Camera-type eye (tissue), 1 donor: ENCODE results near the gene UBE3D. TPM values are rescaled to one million over a fixed set of nuclear protein-coding genes. Genes with fewer than 3 reads are reported as not detected.

Experiments
- total RNA-seq: library from RNA; depleted of rRNA; stranded (reverse); fragments of >200 nt; gene quantifications from one replicate; pipeline ENCODE4 v1.2.3, GENCODE V29; 2014

Gene UBE3D
- total RNA-seq = 25.6 TPM

GRCh38 chr6:83065511-83066192 is at the start of gene UBE3D:
UBE3D (minus strand) TSS chr6:83065841; CDS start chr6:83065718, 123 bp downstream.

DNA sequence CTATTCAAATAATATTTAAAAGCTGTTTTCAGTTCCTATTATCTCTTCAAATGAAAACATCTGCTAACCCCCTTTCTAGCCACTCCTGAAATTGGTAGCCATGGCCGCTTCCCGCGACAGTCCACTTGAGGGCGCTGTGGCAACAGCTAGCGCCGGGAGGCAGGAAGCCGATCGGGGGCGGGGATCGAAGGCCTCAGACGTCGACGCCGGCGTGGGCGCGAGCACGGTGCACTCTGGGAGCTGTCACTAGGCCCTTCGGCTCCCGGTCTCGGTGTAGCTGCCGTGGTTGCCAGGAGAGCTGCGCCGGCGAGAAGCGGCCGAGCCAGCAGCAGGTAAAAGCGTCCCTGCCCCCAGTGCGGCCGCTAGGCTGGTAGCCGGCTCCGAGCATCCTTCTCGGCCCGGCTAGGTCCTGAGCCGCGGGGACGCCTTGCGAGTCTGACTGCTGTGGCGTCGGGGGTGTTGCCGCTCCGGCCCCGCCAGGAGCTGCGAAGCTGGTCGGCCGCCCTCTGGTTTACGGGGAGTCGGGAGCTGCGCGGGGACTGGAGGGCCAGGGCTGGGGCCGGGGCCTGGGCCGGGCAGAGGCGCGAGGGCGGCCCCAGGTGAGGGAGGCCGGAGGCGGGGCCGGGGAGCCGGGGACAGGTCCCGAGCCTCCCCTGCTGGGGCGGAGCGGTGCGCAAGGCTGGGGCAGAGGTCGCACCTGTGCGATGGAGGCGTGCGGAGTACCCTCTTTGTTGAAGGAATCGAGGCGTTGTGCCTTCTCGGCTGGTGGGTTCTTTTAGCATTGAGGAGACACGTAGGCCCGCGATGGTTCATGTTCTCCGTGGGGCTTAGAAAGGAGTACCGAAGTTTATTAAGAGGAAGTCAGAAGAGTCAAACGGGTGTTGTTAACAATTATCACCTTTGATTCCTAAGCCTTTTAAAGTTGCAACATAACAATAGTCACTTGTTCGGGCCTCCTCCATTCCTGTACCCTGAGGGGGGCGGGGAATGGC is 2.1 kb upstream of the UBE3D start, which contains the start of gene DOP1A:
Gene DOP1A, plus strand, starts transcription at position 224 of the 992 bp plus-strand sequence. CDS start 29,307 bp downstream, outside the sequence.

Other genes with a start within 250 kb of the UBE3D start
- gene DOP1A, start 1.8 kb upstream of the UBE3D start, total RNA-seq = 85.2 TPM
- gene PGM3, start 127.4 kb upstream of the UBE3D start, total RNA-seq = 135 TPM
- gene RWDD2A, start 127.5 kb upstream of the UBE3D start, total RNA-seq = 7.6 TPM